Thoracic aorta (tissue), 2 donors: Measurements from ENCODE around the gene NR2F1-AS1. TPM values are rescaled to one million over a fixed set of nuclear protein-coding genes. Genes with fewer than 3 reads are reported as not detected.

Source experiments
- ATAC-seq: fragments of 150-250 bp; one replicate; pipeline ENCODE4 v1.8.0; 2017; ENCODE audit warnings: low read depth; ENCODE audit not compliant: insufficient number of reproducible peaks, low FRiP score
- DNase-seq: peaks from one replicate; pipeline ENCODE4 v3.0.0-alpha.2; 2020; ENCODE audit warnings: low spot score
- H3K27ac ChIP-seq, 2 donors: fragments of 200-600 bp; sonication (generic); 1 replicate in 1 of 2; 2 replicates in 1 of 2; pipeline ENCODE4 v1.5.1; 2016; ENCODE audit warnings: mild to moderate bottlenecking in 2 of 2, moderate library complexity in 2 of 2
- H3K27me3 ChIP-seq: fragments of 200-600 bp; sonication (generic); replicated peaks from 2 replicates; pipeline ENCODE4 v1.6.0; 2016; ENCODE audit warnings: mild to moderate bottlenecking; ENCODE audit not compliant: insufficient read depth
- H3K36me3 ChIP-seq: fragments of 200-600 bp; sonication (generic); one replicate; pipeline ENCODE4 v1.5.1; 2016
- H3K4me1 ChIP-seq, 2 donors: fragments of 200-600 bp; sonication (generic); 1 replicate in 1 of 2; 2 replicates in 1 of 2; pipeline versions ENCODE4 v1.5.1 to v1.6.0; 2016; ENCODE audit warnings: low read depth in 2 of 2, mild to moderate bottlenecking in 1 of 2; ENCODE audit not compliant: control insufficient read depth in 1 of 2
- H3K4me3 ChIP-seq: fragments of 200-600 bp; sonication (generic); 2 replicates; pipeline ENCODE4 v1.5.1; 2016; ENCODE audit warnings: mild to moderate bottlenecking
- H3K9me3 ChIP-seq: fragments of 200-600 bp; sonication (generic); 2 replicates; pipeline ENCODE4 v1.5.1; 2016
- total RNA-seq, 2 donors: library from RNA; depleted of rRNA; stranded (reverse); fragments of >200 nt; gene quantifications; one replicate each; pipeline versions ENCODE4 v1.1.0 to v1.2.3, GENCODE V29; 2016
- TF ChIP-seq, protein P1 (sequence below): fragments of 200-600 bp; sonication (generic); IDR thresholded peaks from one replicate; pipeline ENCODE4 v1.5.1; 2019; ENCODE audit warnings: antibody characterized with exemption

NR2F1-AS1 gene
- total RNA-seq, 2 donors from 2014 or later = 0.54 to 8.7 TPM

DNA sequence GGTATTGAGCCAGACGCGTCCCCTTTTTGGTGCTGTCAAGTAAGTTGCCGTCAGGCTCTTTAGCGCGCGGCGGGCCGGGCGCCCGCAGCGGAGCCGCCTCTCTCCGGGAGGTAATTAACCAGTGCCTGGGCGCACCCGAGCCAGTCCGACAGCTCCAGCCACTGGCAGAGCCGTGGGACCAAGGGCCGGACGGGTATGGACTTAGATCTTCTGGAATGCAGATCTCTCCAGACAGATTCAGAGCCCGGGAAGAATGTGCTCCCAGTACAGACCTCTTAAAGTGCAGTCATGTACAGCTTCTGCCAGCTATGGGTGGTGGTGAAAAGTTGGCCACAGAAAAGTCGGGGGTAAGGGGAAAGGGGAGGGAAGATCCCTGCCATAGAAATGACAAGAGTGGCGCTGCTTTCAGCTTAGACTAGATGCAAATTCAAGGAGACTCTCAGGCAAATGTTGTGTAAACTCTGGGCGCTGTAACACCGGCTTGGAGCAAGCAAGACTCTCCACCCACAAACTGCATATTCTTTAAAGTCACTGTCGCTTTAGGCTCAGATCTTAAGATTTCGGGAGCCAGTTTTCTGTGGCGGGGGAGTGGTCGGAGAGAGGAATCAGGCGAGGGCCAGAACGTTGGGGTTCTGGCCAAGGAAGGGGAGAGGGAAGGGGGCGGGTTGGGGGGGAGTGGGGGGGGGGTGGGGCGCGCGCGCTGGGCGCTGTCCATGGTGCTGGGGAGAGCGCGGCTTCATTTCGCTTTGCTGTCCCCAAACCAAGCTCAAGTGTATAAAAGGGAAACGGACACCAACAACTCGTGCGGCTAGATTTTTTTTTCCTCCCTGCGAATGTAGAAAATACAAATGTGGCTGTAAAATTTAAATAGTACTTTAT is 31.2 kb upstream of the NR2F1-AS1 start:
- ATAC-seq = no peak
- H3K27me3 ChIP-seq = peaks cover 38% of the 10 kb centered on the region

DNA sequence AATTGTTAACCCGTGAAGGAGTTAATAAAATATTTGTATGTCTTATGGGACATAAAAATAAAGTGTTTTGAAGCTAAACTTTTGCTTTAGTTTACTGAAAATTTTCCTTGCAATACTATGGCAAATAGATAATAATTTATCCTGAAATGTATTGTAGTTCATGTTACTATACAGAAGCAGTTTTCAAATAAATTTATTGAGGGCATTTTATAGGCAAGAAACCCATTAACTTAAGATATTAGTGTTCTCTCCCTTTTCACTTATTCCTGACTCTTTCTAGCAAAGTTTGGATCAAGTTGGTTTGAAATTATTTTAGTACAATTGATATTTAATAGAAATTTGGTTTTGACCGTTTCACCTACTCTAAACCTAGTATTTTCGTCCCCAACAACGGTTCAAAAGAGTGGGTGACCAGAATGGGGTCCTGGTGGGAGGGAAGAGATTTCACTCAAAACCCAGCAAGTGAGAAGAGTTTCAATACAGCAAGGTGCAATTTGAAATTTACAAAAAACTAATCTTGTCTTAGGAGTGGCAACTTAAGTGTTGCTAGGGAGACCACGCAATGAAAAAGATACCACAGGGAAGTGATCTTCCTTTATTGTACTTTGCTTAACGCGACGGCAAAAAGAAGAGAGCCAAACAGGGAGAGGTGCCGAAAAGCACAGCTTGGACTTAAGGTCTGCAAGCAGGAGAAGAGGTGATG is 30.4 kb upstream of the NR2F1-AS1 start:
- H3K4me3 ChIP-seq = no peak overlapping the region
- TF ChIP-seq, protein P1, sequence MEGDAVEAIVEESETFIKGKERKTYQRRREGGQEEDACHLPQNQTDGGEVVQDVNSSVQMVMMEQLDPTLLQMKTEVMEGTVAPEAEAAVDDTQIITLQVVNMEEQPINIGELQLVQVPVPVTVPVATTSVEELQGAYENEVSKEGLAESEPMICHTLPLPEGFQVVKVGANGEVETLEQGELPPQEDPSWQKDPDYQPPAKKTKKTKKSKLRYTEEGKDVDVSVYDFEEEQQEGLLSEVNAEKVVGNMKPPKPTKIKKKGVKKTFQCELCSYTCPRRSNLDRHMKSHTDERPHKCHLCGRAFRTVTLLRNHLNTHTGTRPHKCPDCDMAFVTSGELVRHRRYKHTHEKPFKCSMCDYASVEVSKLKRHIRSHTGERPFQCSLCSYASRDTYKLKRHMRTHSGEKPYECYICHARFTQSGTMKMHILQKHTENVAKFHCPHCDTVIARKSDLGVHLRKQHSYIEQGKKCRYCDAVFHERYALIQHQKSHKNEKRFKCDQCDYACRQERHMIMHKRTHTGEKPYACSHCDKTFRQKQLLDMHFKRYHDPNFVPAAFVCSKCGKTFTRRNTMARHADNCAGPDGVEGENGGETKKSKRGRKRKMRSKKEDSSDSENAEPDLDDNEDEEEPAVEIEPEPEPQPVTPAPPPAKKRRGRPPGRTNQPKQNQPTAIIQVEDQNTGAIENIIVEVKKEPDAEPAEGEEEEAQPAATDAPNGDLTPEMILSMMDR = no peak
- H3K27me3 ChIP-seq = peaks cover 43% of the 10 kb centered on the region
- peaks cover 0 to 12% of the 10 kb centered on the region in 2 donors for H3K4me1 ChIP-seq
- H3K27ac ChIP-seq = no peak overlapping the region
- no peak for DNase-seq
- no peaks in the 10 kb centered on the region for H3K9me3 ChIP-seq
- ATAC-seq = no peak
- H3K36me3 ChIP-seq = no peaks in the 10 kb centered on the region

More for the DNA sequence above, 31.2 kb upstream of the NR2F1-AS1 start:
- peaks cover 0 to 10% of the 10 kb centered on the region in 2 donors for H3K4me1 ChIP-seq
- H3K9me3 ChIP-seq = no peaks in the 10 kb centered on the region
- H3K27ac ChIP-seq = no peak overlapping the region
- H3K36me3 ChIP-seq = no peaks in the 10 kb centered on the region
- TF ChIP-seq, protein P1 = no peak
- no peak overlapping the region for H3K4me3 ChIP-seq
- no peak for DNase-seq

DNA sequence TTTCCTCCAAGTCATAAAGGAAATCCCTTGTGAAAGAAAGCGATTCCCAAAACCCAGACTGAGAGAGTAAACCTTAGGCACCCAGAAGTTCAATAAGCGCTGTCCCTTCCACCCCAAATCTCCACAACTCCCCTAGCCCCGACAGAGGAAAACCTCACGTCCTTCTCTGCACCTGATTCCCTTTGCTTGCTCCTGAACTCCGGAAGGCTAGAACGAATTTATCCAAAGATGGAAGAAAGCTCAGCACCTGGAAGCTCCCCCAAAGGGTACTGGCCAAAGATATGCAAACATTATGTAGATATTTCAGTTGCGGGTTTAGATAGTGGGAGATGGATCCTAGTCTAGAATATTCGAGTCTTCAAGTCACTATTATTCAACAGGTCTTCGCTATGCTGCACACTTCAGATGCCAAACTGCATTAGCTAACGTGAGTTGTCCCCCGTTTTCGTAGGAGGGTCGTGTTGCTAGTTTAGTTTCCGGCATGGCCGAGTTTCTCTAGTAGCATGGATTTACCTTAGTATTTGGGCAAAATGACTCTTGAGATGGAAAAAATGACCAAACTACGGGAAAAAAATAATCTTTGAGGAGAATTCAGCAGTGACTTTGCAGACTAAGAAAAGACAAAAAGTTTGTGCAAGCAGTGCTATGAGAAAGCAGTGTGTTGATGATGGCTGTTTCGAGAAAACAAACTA is 29.7 kb upstream of the NR2F1-AS1 start:
- Histone ChIP-seq H3K27ac (no peak overlapping the region), H3K27me3 (peaks cover 43% of the 10 kb centered on the region), H3K9me3 (no peaks in the 10 kb centered on the region), H3K4me3 (no peak overlapping the region), H3K36me3 (no peaks in the 10 kb centered on the region), H3K4me1 (peaks cover 0 to 12% of the 10 kb centered on the region in 2 donors)
- ATAC-seq (no peak), DNase-seq (no peak)
- TF ChIP-seq, protein P1 = no peak

DNA sequence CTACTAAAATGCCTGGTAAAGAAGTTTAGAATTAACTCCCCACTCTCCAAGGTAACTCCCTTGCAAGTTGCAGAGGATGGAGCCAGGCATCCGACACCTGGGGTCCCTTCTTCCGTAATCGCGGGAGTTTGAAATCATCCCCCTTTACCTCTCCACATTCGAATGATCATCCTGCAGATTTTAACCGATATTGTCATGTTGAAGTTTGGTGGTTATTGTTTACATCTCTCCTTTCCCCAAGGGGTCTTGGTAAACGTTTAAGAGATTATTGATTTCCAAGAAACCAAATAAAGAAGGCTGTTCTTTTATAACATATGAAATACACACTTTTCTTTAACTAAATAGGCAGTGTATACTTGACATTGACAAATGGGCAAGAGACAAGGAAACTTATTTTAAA is 28.7 kb upstream of the NR2F1-AS1 start:
- no peaks in the 10 kb centered on the region for H3K36me3 ChIP-seq
- no peak for DNase-seq
- no peak overlapping the region for H3K4me3 ChIP-seq
- no peak overlapping the region for H3K27ac ChIP-seq
- ATAC-seq = no peak
- TF ChIP-seq, protein P1 = no peak
- no peaks in the 10 kb centered on the region for H3K9me3 ChIP-seq
- peaks cover 43% of the 10 kb centered on the region for H3K27me3 ChIP-seq
- H3K4me1 ChIP-seq = peaks cover 0 to 12% of the 10 kb centered on the region in 2 donors

DNA sequence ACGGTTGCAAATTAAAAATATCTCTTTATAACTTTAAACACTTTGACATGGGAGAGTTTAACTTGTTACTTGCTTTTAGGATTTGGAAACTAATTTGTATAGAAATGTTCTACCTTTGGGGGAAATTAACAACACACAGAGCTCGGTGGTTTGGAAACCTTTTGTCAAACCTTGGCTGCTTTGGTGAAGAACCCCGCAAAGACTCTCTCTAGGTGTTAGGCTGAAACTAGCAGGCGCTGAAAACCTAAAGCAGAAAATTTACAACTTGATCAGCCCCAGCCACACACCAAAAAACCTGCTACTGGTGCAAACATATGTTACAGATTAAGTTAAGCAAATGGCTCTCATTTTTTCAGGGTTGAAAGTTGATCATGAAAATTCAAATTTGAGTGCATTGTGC is 27.8 kb upstream of the NR2F1-AS1 start:
- Histone ChIP-seq H3K27me3 (peaks cover 47% of the 10 kb centered on the region), H3K4me1 (peaks cover 0 to 18% of the 10 kb centered on the region in 2 donors), H3K27ac (no peak overlapping the region)

More for the DNA sequence above, 27.8 kb upstream of the NR2F1-AS1 start:
- Histone ChIP-seq H3K36me3 (no peaks in the 10 kb centered on the region), H3K4me3 (no peak overlapping the region), H3K9me3 (no peaks in the 10 kb centered on the region)
- DNase-seq (no peak), ATAC-seq (no peak)
- TF ChIP-seq, protein P1 = no peak
